ENCODE measurements around the gene TSPAN18. TPM values are rescaled to one million over a fixed set of nuclear protein-coding genes. Genes with fewer than 3 reads are reported as not detected.

The TSPAN18 gene
- total and polyA plus RNA-seq, 8 donors = 2.1 to 60.3 (median 11.0) TPM

- DNase-seq = peak; percentile 55 to 76
- H3K27ac ChIP-seq = peak overlapping the region; percentile 26 to 90 (median 84)
- H3K36me3 ChIP-seq = no peaks in the 10 kb centered on the region
- no peaks in the 10 kb centered on the region for H3K9me3 ChIP-seq
- H3K4me3 ChIP-seq = no peak overlapping the region
- intact Hi-C loops (cut with DNase I; ENCODE audit: low total_unique reads) = no loop called here
- H3K27me3 ChIP-seq = no peaks in the 10 kb centered on the region
- H3K4me1 ChIP-seq = peaks cover 42 to 57% (median 49%) of the 10 kb centered on the region in 4 donors
- 10 to 25% (median 17%) methylated on average over 9 of the region's 9 CpGs for WGBS, 5 donors
- TF ChIP-seq CTCF (IDR thresholded peaks at IDR 0.05) (no peak), POLR2AphosphoS5 (IDR thresholded peaks at IDR 0.05) (peak in 2 of 3 donors; percentile 47 to 77)
Measured at GRCh38 chr11:44977493-44977984, 250.8 kb downstream of the TSPAN18 start.

GRCh38 chr11:44978274-44978960, 251.7 kb downstream of the TSPAN18 start:
- Histone ChIP-seq H3K9me3 (no peaks in the 10 kb centered on the region), H3K4me1 (peaks cover 42 to 57% (median 49%) of the 10 kb centered on the region in 4 donors), H3K27me3 (no peaks in the 10 kb centered on the region), H3K4me3 (no peak overlapping the region), H3K36me3 (no peaks in the 10 kb centered on the region), H3K27ac (peak overlapping the region; percentile 78 to 90 (median 84))
- 28 to 54% (median 34%) methylated on average over 3 of the region's 3 CpGs for WGBS, 5 donors
- intact Hi-C loops (cut with DNase I; ENCODE audit: low total_unique reads) = no loop called here
- no peak for TF ChIP-seq CTCF (IDR thresholded peaks at IDR 0.05)
- TF ChIP-seq POLR2A (IDR thresholded peaks at IDR 0.05) = peak in 1 of 4 donors; percentile 93
- TF ChIP-seq POLR2AphosphoS5 (IDR thresholded peaks at IDR 0.05) = no peak
- no peak for DNase-seq

- no peaks in the 10 kb centered on the region for H3K9me3 ChIP-seq
- no peak overlapping the region for H3K4me3 ChIP-seq
- no peaks in the 10 kb centered on the region for H3K27me3 ChIP-seq
- 25 to 64% (median 50%) methylated on average over 1 of the region's 1 CpG; no CpG with 5 or more reads in 1 of the 5 donors for WGBS, 5 donors
- H3K36me3 ChIP-seq = no peaks in the 10 kb centered on the region
- peak; percentile 89 to 93 for DNase-seq
- TF ChIP-seq POLR2AphosphoS5 (IDR thresholded peaks at IDR 0.05) (peak in 2 of 3 donors; percentile 82 to 83), CTCF (IDR thresholded peaks at IDR 0.05) (no peak), EP300 (IDR thresholded peaks at IDR 0.05) (no peak), POLR2A (IDR thresholded peaks at IDR 0.05) (no peak)
- intact Hi-C loops (cut with DNase I; ENCODE audit: low total_unique reads) = no loop called here
- H3K4me1 ChIP-seq = peaks cover 42 to 57% (median 49%) of the 10 kb centered on the region in 4 donors
- peak overlapping the region; percentile 78 to 90 (median 84) for H3K27ac ChIP-seq
Measured at GRCh38 chr11:44978961-44979331, 252.2 kb downstream of the TSPAN18 start.

GRCh38 chr11:44979543-44980399, 253.0 kb downstream of the TSPAN18 start:
- Histone ChIP-seq H3K4me3 (no peak overlapping the region), H3K9me3 (no peaks in the 10 kb centered on the region), H3K36me3 (no peaks in the 10 kb centered on the region), H3K4me1 (peaks cover 42 to 57% (median 49%) of the 10 kb centered on the region in 4 donors), H3K27me3 (no peaks in the 10 kb centered on the region), H3K27ac (peak overlapping the region; percentile 78 to 90 (median 84))
- peak; percentile 92 to 93 for DNase-seq
- 36 to 56% (median 39%) methylated on average over 20 to 24 of the region's 24 CpGs for WGBS, 5 donors
- TF ChIP-seq POLR2AphosphoS5 (IDR thresholded peaks at IDR 0.05) (peak in 2 of 3 donors; percentile 59 to 86), CTCF (IDR thresholded peaks at IDR 0.05) (no peak), EP300 (IDR thresholded peaks at IDR 0.05) (no peak)
- intact Hi-C loops (cut with DNase I; ENCODE audit: low total_unique reads) = no loop called here

Data from stomach (tissue), 9 donors.